Peyer's patch (tissue), 4 donors: ENCODE data around the gene TMEM41A. TPM values are rescaled to one million over a fixed set of nuclear protein-coding genes. Genes with fewer than 3 reads are reported as not detected.
"Not testable (repeated sequence)": the region's sequence is repeated elsewhere in the genome, so short reads cannot be mapped to it uniquely, and the experiment has no call there.

ENCODE experiments used
- DNase-seq, 3 donors: peaks; one replicate each; pipeline ENCODE4 v3.0.0-alpha.2; 2017 to 2019
- H3K27ac ChIP-seq, 4 donors: fragments of 200-600 bp; sonication (generic); one replicate each; pipeline ENCODE4 v1.5.1; 2016 to 2019
- H3K27me3 ChIP-seq, 2 donors: fragments of 200-600 bp; sonication (generic); one replicate each; pipeline ENCODE4 v1.5.1; 2019
- H3K36me3 ChIP-seq, 3 donors: fragments of 200-600 bp; sonication (generic); one replicate each; pipeline ENCODE4 v1.5.1; 2016 to 2019
- H3K4me1 ChIP-seq, 4 donors: fragments of 200-600 bp; sonication (generic); one replicate each; pipeline ENCODE4 v1.5.1; 2016 to 2019
- H3K4me3 ChIP-seq, 4 donors: fragments of 200-600 bp; sonication (generic); 1 replicate in 3 of 4; 2 replicates in 1 of 4; pipeline ENCODE4 v1.5.1; 2016 to 2019; ENCODE audit warnings: mild to moderate bottlenecking in 1 of 4
- H3K9me3 ChIP-seq, 4 donors: fragments of 200-600 bp; sonication (generic); one replicate each; pipeline ENCODE4 v1.5.1; 2016 to 2019; ENCODE audit warnings: mild to moderate bottlenecking in 1 of 4
- CTCF ChIP-seq, 6 experiments: fragments of 450-650 bp in 4 of 6; fragments of 200-600 bp in 2 of 6; sonication (generic) in 1 of 6; IDR thresholded peaks; one replicate each; pipeline ENCODE4 v1.5.1; 2017 to 2019; ENCODE audit warnings: antibody characterized with exemption in 6 of 6, mild to moderate bottlenecking in 3 of 6, moderate library complexity in 1 of 6
- POLR2A ChIP-seq, 2 donors: fragments of 450-650 bp; IDR thresholded peaks; one replicate each; pipeline ENCODE4 v1.5.1; 2017; ENCODE audit warnings: antibody characterized with exemption in 2 of 2, mild to moderate bottlenecking in 2 of 2, moderate library complexity in 2 of 2
- total RNA-seq, 4 donors: library from RNA; depleted of rRNA; stranded (reverse); fragments of >200 nt; gene quantifications; one replicate each; pipeline ENCODE4 v1.1.0, GENCODE V29; 2016

Gene TMEM41A
- total RNA-seq, 4 donors from 2014 or later = 19.8 to 114 (median 90.1) TPM

GRCh38 chr3:185488465-185488864 lies 10.4 kb downstream of the TMEM41A start:
- peaks cover 0 to 75% (median 0%) of the 10 kb centered on the region in 3 donors for H3K36me3 ChIP-seq
- H3K27me3 ChIP-seq = no peaks in the 10 kb centered on the region
- peaks cover 0 to 4% (median 0%) of the 10 kb centered on the region in 4 donors for H3K4me1 ChIP-seq
- no peak overlapping the region for H3K27ac ChIP-seq
- H3K4me3 ChIP-seq = no peak overlapping the region
- H3K9me3 ChIP-seq = no peaks in the 10 kb centered on the region
- DNase-seq = no peak
- no peak for TF ChIP-seq CTCF (IDR thresholded peaks at IDR 0.05)
- no peak for TF ChIP-seq POLR2A (IDR thresholded peaks at IDR 0.05)

GRCh38 chr3:185486394-185486793 lies 12.4 kb downstream of the TMEM41A start:
- H3K4me3 ChIP-seq = no peak overlapping the region
- H3K9me3 ChIP-seq = no peaks in the 10 kb centered on the region
- H3K4me1 ChIP-seq = peaks cover 0 to 4% (median 0%) of the 10 kb centered on the region in 4 donors
- TF ChIP-seq CTCF (IDR thresholded peaks at IDR 0.05) = no peak
- TF ChIP-seq POLR2A (IDR thresholded peaks at IDR 0.05) = no peak
- H3K27me3 ChIP-seq = no peaks in the 10 kb centered on the region
- no peak overlapping the region for H3K27ac ChIP-seq
- no peak for DNase-seq
- H3K36me3 ChIP-seq = peaks cover 0 to 75% (median 0%) of the 10 kb centered on the region in 3 donors

- no peak for DNase-seq
- Histone ChIP-seq H3K27me3 (no peaks in the 10 kb centered on the region), H3K27ac (no peak overlapping the region), H3K4me1 (peaks cover 0 to 3% (median 0%) of the 10 kb centered on the region in 4 donors), H3K9me3 (no peaks in the 10 kb centered on the region), H3K36me3 (peaks cover 0 to 79% (median 0%) of the 10 kb centered on the region in 3 donors), H3K4me3 (no peak overlapping the region)
- TF ChIP-seq CTCF (IDR thresholded peaks at IDR 0.05) (no peak), POLR2A (IDR thresholded peaks at IDR 0.05) (no peak)
These were observed 14.5 kb downstream of the TMEM41A start for GRCh38 chr3:185484296-185484695.

GRCh38 chr3:185479373-185479945 lies 19.4 kb downstream of the TMEM41A start:
- TF ChIP-seq CTCF (IDR thresholded peaks at IDR 0.05) = no peak
- TF ChIP-seq POLR2A (IDR thresholded peaks at IDR 0.05) = no peak
- Histone ChIP-seq H3K27ac (no peak overlapping the region), H3K4me3 (no peak overlapping the region), H3K27me3 (no peaks in the 10 kb centered on the region), H3K4me1 (no peaks in the 10 kb centered on the region), H3K36me3 (peaks cover 0 to 64% (median 0%) of the 10 kb centered on the region in 3 donors), H3K9me3 (no peaks in the 10 kb centered on the region)
- DNase-seq = no peak

- Histone ChIP-seq H3K27ac (peak overlapping the region in 1 of 4 donors; percentile 10), H3K36me3 (peaks cover 0 to 73% (median 0%) of the 10 kb centered on the region in 3 donors)
These were observed 21.5 kb downstream of the TMEM41A start for GRCh38 chr3:185477316-185477715.

GRCh38 chr3:185474922-185475321 lies 23.9 kb downstream of the TMEM41A start:
- H3K9me3 ChIP-seq, DNase-seq, H3K27me3 ChIP-seq, H3K4me3 ChIP-seq, H3K27ac ChIP-seq, H3K4me1 ChIP-seq: not testable (repeated sequence)
- peaks cover 0 to 50% (median 0%) of the 10 kb centered on the region in 3 donors for H3K36me3 ChIP-seq

More at GRCh38 chr3:185477316-185477715, 21.5 kb downstream of the TMEM41A start:
- no peaks in the 10 kb centered on the region for H3K9me3 ChIP-seq
- TF ChIP-seq POLR2A (IDR thresholded peaks at IDR 0.05) = no peak
- TF ChIP-seq CTCF (IDR thresholded peaks at IDR 0.05) = no peak
- no peaks in the 10 kb centered on the region for H3K27me3 ChIP-seq
- no peak for DNase-seq
- no peak overlapping the region for H3K4me3 ChIP-seq
- H3K4me1 ChIP-seq = no peaks in the 10 kb centered on the region
